ENCODE results near the gene NACC1.

- no peak for TF ChIP-seq ARNT (IDR thresholded peaks at IDR 0.05)
- no peak for TF ChIP-seq KLF16 (CRISPR knock-in tag; IDR thresholded peaks at IDR 0.05)
- TF ChIP-seq FOXA3 (CRISPR knock-in tag; IDR thresholded peaks at IDR 0.05): no peak
- TF ChIP-seq KDM5A (IDR thresholded peaks at IDR 0.05; ENCODE audit: borderline replicate concordance, low read length): no peak
- TF ChIP-seq EHMT2 (IDR thresholded peaks at IDR 0.05; ENCODE audit: borderline replicate concordance, low read depth, low read length): no peak
- TF ChIP-seq EZH2 (conservative IDR thresholded peaks at IDR 0.05; ENCODE audit: low read depth, low read length): no peak
- no peak for TF ChIP-seq CTCF (CRISPR knock-in tag; IDR thresholded peaks at IDR 0.05)
- no peak for TF ChIP-seq ZBTB7B (CRISPR knock-in tag; IDR thresholded peaks at IDR 0.05)
These were observed 8.5 kb upstream of the NACC1 start for GRCh38 chr19:13109361-13110098.

Measured in HepG2 (cell line).